ENCODE data around the gene PSME2. TPM values are rescaled to one million over a fixed set of nuclear protein-coding genes. Genes with fewer than 3 reads are reported as not detected.

Gene PSME2
- total and polyA plus RNA-seq, 9 of the 15 experiments (the other 6 are each of a cell fraction or from before 2014, with no cell fraction given), result 111 to 579 (median 159) TPM

DNA sequence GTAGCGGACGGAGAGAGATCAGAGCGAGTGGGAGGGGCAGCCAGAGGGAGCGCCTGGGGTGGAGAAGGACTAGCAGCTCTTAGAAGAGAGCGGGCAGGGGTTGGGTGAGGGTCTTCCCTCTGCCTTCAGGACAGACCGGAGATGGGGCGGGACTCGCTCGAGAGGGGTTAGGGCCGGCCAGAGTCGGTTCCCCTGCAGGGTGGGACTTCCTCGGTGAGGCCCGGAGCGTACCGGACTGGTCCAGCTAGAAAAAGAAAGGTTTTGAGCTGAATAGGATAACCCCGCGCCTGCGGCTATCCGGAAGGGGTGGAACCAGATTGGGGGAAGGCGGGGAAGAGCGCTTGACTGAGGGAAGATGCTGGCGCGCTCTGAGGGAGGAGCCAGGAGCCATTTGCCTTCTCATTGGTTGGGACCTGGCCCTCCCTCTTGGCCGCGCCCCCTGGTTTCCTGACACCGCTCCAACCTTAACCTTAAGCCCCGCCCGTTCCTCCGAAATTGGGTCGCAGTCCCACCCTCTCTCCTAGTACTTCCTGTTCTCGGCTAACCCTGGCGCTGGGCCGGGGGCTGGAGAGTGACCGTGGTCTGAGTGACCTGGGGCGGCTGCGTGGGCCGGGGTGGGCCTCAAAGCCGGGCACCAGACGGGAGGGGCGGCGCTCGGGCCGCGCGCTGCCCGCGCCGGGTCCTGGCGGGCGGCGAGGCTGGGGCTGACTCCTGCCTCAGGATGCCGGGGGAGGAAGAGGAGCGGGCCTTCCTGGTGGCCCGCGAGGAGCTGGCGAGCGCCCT, 759 bp upstream of the PSME2 start, which contains the start of gene RNF31 (continued):
- TF ChIP-seq, protein P1, sequence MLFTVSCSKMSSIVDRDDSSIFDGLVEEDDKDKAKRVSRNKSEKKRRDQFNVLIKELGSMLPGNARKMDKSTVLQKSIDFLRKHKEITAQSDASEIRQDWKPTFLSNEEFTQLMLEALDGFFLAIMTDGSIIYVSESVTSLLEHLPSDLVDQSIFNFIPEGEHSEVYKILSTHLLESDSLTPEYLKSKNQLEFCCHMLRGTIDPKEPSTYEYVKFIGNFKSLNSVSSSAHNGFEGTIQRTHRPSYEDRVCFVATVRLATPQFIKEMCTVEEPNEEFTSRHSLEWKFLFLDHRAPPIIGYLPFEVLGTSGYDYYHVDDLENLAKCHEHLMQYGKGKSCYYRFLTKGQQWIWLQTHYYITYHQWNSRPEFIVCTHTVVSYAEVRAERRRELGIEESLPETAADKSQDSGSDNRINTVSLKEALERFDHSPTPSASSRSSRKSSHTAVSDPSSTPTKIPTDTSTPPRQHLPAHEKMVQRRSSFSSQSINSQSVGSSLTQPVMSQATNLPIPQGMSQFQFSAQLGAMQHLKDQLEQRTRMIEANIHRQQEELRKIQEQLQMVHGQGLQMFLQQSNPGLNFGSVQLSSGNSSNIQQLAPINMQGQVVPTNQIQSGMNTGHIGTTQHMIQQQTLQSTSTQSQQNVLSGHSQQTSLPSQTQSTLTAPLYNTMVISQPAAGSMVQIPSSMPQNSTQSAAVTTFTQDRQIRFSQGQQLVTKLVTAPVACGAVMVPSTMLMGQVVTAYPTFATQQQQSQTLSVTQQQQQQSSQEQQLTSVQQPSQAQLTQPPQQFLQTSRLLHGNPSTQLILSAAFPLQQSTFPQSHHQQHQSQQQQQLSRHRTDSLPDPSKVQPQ (CRISPR knock-in tag; IDR thresholded peaks at IDR 0.05; ENCODE audit: borderline replicate concordance), result no peak
- no peak for TF ChIP-seq ZNF197 (CRISPR knock-in tag; IDR thresholded peaks at IDR 0.05; ENCODE audit: low read depth)
- TF ChIP-seq PCBP1 (IDR thresholded peaks at IDR 0.05; ENCODE audit: low read depth, low read length, poor library complexity, severe bottlenecking), result no peak
- no peak for TF ChIP-seq NR1H2 (CRISPR knock-in tag; IDR thresholded peaks at IDR 0.05)
- TF ChIP-seq CBX3 (IDR thresholded peaks at IDR 0.05; ENCODE audit: borderline replicate concordance in 1 of 2, low read length in 2 of 2), result no peak
- TF ChIP-seq, protein P2, sequence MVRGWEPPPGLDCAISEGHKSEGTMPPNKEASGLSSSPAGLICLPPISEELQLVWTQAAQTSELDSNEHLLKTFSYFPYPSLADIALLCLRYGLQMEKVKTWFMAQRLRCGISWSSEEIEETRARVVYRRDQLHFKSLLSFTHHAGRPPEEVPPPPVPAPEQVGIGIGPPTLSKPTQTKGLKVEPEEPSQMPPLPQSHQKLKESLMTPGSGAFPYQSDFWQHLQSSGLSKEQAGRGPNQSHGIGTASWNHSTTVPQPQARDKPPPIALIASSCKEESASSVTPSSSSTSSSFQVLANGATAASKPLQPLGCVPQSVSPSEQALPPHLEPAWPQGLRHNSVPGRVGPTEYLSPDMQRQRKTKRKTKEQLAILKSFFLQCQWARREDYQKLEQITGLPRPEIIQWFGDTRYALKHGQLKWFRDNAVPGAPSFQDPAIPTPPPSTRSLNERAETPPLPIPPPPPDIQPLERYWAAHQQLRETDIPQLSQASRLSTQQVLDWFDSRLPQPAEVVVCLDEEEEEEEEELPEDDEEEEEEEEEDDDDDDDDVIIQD (CRISPR knock-in tag; IDR thresholded peaks at IDR 0.05), result no peak
- TF ChIP-seq NBN (IDR thresholded peaks at IDR 0.05; ENCODE audit: low read depth), result 0 out of 2 replicates have a peak, but pooled peaks have one; percentile 3
- TF ChIP-seq, protein P3, sequence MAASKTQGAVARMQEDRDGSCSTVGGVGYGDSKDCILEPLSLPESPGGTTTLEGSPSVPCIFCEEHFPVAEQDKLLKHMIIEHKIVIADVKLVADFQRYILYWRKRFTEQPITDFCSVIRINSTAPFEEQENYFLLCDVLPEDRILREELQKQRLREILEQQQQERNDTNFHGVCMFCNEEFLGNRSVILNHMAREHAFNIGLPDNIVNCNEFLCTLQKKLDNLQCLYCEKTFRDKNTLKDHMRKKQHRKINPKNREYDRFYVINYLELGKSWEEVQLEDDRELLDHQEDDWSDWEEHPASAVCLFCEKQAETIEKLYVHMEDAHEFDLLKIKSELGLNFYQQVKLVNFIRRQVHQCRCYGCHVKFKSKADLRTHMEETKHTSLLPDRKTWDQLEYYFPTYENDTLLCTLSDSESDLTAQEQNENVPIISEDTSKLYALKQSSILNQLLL (CRISPR knock-in tag; IDR thresholded peaks at IDR 0.05; ENCODE audit: borderline replicate concordance), result no peak
- TF ChIP-seq PURB (CRISPR knock-in tag; IDR thresholded peaks at IDR 0.05; ENCODE audit: low read depth), result no peak
- TF ChIP-seq BRD9 (IDR thresholded peaks at IDR 0.05; ENCODE audit: low read depth, partially characterized antibody), result no peak
- no peak for TF ChIP-seq SNRNP70 (optimal IDR thresholded peaks at IDR 0.05; ENCODE audit: low read depth, low read length)
- peak in 1 of 2 experiments; percentile 32; a peak in 1 of 4 replicates for TF ChIP-seq RCOR1 (IDR thresholded peaks at IDR 0.05; ENCODE audit: borderline replicate concordance in 1 of 2, low read depth in 2 of 2, low read length in 2 of 2)
- no peak for TF ChIP-seq ILF3 (IDR thresholded peaks at IDR 0.05; ENCODE audit: borderline replicate concordance)
- no peak for TF ChIP-seq NFXL1 (CRISPR knock-in tag; IDR thresholded peaks at IDR 0.05)
- no peak for TF ChIP-seq BRF1 (IDR thresholded peaks at IDR 0.05; ENCODE audit: borderline replicate concordance, extremely low read depth, insufficient read length)
- peak; percentile 19 to 37; a peak in 1 of 4 replicates for TF ChIP-seq SIN3A (IDR thresholded peaks at IDR 0.05; ENCODE audit: borderline replicate concordance in 2 of 2, control insufficient read depth in 1 of 2, low read depth in 2 of 2, low read length in 2 of 2)
- 0 out of 2 replicates have a peak, but pooled peaks have one; percentile 4 for TF ChIP-seq EGR1 (conservative IDR thresholded peaks at IDR 0.05)
- TF ChIP-seq PHF8 (IDR thresholded peaks at IDR 0.05; ENCODE audit: borderline replicate concordance, low read length), result peak; percentile 60; the same call in 1 of the 2 replicates
- no peak for TF ChIP-seq SMARCC2 (IDR thresholded peaks at IDR 0.05; ENCODE audit: low read depth)
- no peak for TF ChIP-seq FOXA1 (IDR thresholded peaks at IDR 0.05; ENCODE audit: borderline replicate concordance)

Data from K562 (cell line).